Urothelium cell line (cell line): ENCODE data around the gene PACSIN3.
A peak's percentile ranks its signal among the peaks of the same experiment; 100 is the strongest.
"Not testable (repeated sequence)": the region's sequence is repeated elsewhere in the genome, so short reads cannot be mapped to it uniquely, and the experiment has no call there.

Experiments used
- DNase-seq: peaks from one replicate; pipeline ENCODE4 v3.0.0; 2011; ENCODE audit warnings: low spot score, mixed read lengths
- FAIRE-seq: peaks from 2 replicates; lab custom pipeline; 2011; peaks lifted over from hg19 to GRCh38; lab: Jason Lieb, UNC

The PACSIN3 gene

DNA sequence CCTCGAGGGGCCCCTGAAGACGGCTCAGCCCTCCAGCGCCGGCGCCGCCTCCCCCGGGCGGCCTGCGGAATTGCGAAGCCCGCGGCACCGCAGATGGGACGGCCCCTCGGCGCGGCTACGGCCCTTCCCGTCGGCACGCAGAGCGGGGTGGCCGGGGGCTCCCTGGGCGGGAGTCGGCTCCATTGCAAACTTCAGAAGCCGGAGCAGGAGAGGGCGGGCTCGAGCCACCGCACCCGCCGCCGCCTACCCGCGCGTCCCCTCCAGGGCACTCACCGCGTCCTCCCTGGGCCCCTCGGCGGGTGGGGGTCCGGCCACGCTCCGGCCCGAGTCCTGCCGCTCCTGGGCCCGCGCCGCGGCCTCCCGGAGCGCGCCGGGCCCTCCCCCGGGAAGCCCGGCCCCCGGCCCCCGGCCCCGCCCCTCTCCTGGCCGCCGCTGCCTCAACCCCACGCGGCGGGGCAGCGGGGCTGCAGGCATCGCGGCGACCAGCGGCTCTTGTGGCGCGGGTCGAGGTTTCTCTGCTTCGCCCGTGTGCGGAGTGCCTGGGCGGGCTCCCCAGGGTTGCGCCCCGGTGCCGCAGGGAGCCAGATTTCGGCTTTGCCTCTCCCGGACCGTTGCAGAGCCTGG is at the start of gene PACSIN3:
Gene PACSIN3, minus strand, starts transcription at position 359 of the 624 bp plus-strand sequence. CDS start 3,707 bp downstream, outside the sequence.
- FAIRE-seq (no peak), DNase-seq (peak; percentile 89)

DNA sequence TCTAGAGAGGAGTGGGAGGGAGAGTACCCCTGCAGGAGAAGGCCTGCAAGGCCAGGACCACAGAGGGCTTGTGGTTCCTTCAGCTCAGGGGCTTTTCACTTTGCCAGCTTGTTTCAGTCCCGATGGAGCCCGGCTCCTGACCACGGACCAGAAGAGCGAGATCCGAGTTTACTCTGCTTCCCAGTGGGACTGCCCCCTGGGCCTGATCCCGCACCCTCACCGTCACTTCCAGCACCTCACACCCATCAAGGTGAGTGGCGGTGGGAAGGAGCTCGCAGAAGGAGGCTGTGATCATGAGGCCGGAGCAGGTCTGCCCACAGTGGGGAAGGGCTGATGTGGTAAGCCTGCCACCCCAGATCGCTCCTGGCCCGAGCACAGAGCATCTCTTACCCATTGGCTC is 48.9 kb upstream of the PACSIN3 start:
- FAIRE-seq (no peak), DNase-seq (no peak)

DNA sequence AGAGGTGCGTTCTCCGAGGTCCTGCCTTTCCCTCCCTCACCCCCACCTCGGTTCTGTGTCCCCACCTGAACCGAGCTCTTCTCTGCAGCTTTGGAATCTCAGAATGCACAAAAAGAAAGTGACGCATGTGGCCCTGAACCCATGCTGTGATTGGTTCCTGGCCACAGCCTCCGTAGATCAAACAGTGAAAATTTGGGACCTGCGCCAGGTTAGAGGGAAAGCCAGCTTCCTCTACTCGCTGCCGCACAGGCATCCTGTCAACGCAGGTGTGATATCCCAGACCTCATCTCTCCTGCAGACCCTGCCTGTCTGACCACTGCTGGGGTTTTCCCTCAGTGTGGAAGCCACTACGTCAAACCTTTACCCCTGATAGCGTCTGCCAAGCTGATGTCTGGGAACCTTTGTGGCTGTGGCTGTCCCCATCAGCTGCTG is 48.5 kb upstream of the PACSIN3 start:
- FAIRE-seq = no peak
- DNase-seq = no peak

DNA sequence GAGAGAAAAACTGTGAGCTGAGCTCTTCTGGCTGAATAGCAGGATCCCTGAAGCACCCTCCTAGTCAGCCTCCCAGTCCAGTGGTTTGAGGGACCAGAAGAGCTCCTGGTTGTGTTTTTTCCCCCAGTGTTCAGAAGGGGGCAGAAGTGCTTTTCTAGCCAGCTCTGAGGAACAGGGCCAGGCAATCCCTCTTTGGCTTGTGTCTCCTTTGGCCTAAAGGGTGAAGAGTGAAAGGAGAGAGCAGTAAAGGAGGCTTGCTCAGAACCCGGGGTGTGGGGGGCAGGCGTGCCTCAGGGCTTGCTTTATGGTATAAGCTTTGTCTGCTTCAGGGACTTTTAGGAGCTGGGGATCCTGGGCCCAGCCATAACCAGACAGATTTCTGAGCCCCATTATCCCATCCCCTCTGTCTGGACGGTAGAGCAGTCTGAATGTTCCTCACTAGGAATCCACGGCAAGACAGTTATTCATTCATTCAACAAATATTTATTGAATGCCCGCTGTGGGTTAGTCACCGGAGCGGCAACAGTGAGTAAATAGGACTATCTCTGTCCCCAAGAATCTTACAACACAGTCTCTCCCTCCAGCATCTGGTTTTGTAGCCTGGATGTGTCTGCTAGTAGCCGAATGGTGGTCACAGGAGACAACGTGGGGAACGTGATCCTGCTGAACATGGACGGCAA is 47.9 kb upstream of the PACSIN3 start:
- DNase-seq (peak; percentile 44), FAIRE-seq (no peak)

DNA sequence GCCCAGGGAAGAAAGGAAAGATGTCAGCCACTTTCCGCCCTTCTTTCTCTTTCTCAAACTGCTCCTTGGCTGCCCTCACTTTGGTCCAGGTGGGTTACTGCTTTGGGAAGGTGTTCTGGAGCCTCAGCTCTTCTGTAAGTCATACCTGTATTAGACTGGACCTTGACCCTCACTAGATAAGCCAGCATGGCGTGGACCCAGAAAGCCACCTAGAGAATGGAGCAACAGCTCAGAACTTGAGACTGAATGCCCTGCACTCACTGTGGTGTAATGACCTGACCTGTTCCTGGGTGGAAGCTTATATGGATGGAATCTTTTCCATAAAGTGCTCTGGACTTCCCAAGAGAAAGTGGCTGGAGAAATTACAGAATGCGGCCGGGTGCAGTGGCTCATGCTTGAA is 46.8 kb upstream of the PACSIN3 start:
- DNase-seq (no peak), FAIRE-seq (no peak)

DNA sequence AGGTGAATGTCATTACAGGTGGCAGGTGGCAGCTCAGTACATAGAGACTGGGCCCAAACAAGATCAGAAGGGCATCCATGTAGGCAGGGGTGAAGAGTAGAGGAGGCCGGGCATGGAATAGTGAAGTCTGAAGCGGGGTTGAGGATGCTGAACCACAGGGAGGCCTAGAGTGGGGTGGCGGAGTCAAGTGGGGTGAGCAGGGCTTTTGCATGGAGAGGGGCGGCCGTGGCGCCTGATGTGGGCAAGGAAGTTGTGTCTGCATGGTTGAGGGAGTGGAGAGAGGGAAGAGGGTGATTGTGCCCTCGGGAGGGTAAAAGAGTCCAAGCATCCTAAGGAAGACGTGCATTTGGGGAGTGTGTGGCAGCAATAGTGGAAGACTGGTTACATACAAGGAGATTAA is 42.9 kb upstream of the PACSIN3 start:
- FAIRE-seq (no peak), DNase-seq (no peak)

DNA sequence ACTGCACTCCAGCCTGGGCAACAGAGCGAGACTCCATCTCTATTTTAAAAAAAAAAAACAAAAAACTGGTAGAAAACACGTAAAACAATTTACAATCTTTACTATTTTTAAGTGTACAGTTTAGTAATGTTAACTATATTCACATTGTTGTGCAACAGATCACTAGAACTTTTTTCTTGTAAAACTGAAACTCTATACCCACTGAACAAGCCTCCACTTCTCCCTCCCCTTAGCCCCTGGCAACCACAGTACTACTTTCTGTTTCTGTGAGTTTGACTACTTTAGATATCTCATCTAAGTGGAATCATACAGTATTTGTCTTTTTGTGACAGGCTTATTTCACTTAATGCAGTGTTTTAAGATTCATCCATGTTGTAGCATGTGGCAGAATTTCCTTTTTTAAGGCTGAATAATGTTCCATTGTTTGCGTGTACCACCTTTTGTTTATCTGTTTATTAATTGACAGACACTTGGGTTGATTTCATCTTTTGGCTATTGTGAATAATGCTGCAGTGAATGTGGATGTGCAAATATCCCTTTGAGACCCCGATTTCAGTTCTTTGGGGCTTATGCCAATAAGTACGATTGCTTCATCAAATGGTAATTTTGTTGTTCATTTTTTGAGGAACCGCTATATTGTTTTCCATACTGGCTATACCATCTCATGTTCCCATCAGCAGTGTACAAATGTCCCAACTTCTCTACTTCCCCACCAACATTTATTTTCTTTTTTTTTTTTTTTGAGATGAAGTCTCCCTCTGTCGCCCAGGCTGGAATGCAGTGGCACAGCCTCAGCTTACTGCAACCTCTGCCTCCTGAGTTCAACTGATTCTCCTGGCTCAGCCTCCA is 39.5 kb upstream of the PACSIN3 start:
- DNase-seq (no peak), FAIRE-seq (no peak)

DNA sequence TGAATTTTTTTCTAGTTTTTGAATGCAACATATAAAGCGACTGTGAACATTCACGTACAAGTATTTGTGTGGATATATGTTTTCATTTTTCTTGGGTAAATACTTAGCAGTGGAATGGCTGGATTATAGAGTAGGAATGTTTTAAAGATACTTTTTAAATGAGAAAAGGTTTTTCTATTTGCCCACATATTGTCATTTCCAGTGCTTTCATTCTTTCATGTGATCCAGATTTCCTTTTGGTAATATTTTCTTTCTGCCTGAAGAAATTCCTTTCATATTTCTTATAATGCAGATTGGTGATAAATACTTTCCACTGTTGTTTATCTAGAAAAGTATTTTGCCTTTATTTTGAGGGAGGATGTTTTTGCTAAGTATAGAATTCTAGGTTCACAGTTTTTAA is 36.5 kb upstream of the PACSIN3 start:
- FAIRE-seq (no peak), DNase-seq (no peak)

DNA sequence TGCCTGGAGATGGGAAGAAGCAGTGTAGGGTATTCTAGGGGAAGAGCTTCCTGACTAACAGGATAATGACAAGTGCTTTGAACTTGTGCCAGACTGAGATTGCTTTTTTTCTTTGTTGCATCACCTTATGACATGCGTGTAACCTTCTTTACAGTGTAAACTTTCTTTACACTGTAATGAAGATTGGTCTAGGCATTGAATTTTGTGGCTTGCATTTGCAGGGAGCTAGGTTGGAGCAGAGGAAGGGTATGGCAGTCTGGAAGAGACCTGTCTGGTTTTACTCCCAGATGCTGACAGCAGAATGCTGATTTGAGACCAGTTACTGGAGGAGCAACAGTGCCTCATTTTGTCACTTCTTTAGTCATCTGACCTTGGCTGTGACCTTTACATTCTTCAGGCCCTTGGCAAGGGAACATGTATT is 34.2 kb upstream of the PACSIN3 start:
- no peak for DNase-seq
- FAIRE-seq = no peak

DNA sequence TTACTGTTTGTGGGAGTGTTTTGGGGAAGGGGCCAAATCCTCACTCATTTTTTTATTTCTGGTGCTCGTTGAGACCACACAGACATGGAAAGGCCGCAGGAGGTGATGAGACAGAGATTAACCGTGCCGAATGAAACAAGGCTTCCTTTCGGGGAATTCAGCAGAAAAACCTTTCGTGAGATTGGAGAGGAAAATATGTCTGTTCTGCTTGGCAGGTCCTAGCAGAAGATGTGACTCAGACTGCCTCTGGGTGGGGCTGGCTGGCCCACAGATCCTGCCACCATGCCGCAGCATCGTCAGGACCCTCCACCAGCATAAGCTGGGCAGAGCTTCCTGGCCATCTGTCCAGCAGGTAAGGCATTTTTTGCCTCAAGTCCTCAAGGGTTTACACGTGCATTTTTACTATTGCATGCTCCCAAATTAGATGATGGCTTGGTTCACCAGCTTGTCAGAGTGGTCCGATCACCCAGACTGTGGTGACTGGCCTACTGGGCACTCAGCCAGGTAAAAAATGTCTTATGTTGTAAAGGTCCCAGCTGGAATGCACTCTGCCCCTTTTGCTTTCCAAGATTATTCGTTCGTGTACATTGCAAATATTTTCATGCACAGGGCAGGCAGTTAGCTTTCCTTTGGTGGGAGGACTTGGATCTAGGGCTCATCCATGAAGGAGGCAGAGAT is 30.0 kb upstream of the PACSIN3 start:
- FAIRE-seq = no peak

DNA sequence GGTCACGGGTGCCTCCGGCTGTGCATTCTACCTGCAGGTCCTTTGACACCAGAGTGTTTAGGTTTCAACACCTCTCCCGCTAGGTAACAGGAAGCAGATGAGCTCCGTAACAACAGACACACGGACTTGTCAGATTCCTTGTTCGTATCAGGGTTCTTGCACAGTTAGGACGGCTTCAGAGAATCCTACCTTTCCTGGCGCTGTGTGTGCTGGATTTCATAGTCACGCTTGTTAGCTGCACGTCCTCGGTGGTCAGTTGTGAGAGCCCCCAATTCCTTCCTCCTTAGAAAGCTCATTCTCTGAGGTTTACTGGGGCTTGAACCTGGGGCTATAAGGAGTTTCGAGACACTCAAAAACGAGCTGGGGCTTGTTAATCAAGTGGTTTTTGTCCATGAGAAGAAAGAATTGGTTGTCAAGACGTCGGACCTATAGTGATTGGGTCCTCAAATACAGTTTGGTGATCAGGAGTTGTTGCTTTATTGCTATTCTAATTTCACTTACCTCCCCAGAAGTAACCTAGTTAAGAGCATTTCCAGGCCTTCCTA is 29.2 kb upstream of the PACSIN3 start:
- no peak for DNase-seq
- no peak for FAIRE-seq

More for the DNA sequence above, 30.0 kb upstream of the PACSIN3 start:
- DNase-seq = peak; percentile 70

DNA sequence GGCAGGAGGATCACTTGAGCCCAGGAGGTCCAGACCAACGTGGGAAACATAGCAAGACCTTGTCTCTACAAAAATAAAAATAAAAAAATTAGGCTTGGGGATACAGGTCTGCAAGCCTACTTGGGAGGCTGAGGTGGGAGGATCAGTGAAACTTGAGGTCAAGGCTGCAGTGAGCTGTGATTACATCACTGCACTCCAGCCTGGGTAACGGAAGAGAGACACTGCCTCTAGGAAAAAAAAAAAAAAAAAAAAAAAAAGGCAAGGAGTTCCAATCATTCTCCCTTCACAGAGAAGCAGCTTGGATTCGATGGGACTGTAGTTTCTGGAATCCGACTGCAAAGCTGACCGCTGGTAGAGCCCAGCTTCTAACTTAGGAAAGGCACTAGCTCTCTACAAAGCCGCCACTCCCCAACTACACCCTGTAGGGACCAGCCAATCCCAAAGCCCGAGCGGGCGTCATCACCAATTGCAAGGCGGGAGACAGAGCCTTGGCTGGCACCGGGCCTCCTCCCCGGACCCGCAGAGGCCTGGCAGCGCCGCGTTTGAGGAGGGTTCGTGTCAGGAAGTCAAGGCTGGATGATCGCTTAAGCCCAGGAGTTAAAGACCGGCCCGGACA is 27.8 kb upstream of the PACSIN3 start:
- DNase-seq (peak; percentile 94), FAIRE-seq (no peak)

DNA sequence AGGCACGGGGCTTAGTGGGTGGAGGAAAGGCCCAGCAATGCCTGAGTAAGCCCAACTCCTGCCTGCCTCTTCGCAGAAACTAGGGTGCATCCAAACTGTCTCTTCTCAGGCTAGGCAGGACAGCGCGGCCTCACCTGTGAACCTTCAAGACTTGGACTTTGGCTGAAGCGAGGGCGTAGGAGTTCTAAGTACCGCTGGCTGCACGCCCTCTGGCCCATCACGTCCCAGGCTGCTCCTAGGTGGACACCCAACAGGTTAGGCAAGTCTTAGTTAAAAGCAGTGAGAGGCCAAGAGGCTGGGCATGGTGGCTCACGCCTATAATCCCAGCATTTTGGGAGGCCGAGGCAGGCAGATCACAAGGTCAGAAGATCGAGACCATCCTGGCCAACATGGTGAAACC is 26.7 kb upstream of the PACSIN3 start:
- FAIRE-seq = no peak
- DNase-seq = no peak

DNA sequence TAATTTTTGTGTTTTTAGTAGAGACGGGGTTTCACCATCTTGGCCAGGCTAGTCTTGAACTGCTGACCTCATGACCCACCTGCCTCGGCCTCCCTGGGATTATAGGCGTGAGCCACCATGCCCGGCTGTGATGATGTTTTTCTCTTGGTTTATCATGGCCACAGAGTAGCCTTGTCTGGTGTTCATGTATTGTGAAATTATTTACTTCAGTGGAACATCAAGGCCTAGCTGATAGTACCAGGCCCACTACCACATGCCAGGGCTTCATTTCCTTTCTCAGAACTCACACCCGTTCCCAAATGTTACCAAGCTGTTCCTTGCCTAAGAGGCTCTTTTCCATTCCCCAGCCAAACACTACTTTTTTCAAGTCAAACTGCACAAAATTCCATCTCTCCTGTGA is 22.4 kb upstream of the PACSIN3 start:
- FAIRE-seq = no peak

DNA sequence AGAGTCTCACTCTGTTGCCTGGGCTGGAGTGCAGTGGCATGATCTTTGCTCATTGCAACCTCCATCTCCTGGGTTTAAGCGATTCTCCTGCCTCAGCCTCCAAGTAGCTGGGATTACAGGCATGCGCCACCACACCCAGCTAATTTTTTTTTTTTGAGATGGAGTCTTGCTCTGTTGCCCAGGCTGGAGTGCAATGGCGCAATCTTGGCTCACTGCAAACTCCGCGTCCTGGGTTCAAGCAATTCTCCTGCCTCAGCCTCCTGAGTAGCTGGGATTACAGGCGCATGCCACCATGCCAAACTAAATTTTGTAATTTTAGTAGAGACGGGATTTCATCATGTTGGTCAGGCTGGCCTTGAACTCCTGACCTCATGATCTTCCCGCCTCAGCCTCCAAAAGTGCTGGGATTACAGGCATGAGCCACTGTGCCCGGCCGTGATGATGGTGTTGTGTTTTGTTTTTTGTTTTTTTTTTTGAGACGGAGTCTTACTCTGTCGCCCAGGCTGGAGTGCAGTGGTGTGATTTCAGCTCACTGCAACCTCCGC is 21.8 kb upstream of the PACSIN3 start:
- not testable (repeated sequence) for DNase-seq, FAIRE-seq

More for the DNA sequence above, 22.4 kb upstream of the PACSIN3 start:
- no peak for DNase-seq

DNA sequence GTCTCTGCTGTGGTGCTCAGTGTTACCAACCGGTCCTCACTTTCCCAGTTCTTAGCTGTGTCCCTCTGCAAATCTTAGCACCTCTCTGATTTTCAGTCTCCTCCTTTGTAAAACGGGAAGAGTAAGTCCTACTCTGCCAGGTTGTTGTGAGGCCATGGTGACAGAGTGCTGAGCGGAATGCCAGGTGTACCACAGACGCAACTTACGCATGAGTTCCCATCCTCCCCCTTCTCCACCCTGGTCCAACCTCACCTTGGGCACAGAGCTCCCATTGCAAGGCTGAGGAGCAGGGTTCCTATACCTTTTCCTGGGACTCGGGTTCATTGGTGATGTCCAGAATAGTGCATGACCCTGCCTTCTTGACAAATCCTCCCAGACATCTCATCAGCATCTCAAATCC is 21.2 kb upstream of the PACSIN3 start:
- FAIRE-seq (no peak), DNase-seq (no peak)

DNA sequence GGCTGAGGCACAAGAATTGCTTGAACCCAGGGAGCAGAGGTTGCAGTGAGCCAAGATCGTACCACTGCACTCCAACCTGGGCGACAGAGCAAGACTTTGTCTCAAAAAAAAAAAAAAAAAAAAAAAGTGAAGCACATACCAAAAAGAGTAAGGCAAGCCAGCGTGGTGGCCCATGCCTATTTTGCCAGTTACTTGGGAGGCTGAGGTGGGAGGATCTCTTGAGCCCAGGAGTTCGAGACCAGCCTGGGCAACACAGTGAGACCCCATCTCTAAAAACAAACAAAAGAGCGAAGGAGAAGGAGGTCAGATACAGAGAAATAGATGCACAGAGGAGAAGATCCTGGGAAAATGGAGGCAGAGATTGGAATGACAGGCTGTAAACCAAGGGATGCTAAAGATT is 20.3 kb upstream of the PACSIN3 start:
- FAIRE-seq, DNase-seq: not testable (repeated sequence)

DNA sequence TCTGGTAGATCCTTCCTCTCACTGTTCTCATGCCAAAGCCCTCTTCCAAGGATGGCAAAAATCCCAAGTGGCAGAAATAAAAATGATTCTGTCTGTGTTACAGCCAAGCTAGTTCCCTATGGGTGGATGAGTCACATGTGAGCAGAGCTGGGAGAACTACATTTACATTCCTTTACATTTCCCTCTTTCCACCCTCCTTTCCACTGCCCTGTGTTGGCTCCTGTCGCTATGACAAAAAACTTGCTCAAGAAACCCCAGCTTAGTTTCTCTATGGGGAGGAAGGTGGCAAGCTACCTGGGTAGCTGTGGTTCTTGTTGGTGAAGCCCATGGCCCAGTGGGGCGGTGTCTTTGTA is 18.4 kb upstream of the PACSIN3 start:
- DNase-seq (no peak), FAIRE-seq (no peak)

DNA sequence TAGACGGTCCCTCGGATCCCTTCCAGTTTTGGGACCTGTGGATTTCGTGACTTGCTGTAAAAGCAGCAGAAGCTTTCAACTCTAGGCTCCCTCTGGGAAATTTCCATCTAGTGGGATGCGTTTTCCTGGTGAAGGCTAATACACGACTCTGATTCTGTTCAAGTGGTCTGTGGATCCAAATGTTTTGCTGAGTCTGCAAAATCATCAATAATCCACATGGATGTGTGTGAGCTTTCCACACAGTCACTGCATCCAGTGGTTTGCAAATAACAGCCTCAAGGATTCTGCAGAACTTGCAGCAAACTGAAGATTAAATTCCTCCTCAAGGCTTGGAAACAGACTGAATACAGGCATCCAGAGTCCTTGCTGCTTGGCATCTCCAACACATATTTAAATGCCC is 16.3 kb upstream of the PACSIN3 start:
- DNase-seq (no peak), FAIRE-seq (no peak)

DNA sequence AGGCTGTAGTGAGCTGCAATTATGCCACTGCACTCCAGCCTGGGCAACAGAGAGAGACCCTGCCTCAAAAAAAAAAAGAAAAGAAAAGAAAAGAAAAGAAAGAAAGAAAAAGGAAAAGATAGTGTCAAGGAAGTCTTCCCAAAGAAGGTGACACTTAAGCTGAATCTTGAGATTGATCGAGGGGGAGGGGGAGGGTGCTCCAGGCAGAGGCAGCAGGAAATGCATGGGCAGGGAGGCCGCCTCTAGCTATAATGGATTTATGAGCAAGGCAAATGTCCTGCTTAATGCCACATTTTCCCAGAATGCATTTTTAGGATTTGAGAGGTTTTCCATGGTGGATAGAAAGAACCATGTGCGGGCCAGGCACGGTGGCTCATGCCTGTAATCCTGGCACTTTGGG is 14.8 kb upstream of the PACSIN3 start:
- FAIRE-seq = no peak
- no peak for DNase-seq
